Measurements from ENCODE around the gene KRT86.

The KRT86 gene

DNA sequence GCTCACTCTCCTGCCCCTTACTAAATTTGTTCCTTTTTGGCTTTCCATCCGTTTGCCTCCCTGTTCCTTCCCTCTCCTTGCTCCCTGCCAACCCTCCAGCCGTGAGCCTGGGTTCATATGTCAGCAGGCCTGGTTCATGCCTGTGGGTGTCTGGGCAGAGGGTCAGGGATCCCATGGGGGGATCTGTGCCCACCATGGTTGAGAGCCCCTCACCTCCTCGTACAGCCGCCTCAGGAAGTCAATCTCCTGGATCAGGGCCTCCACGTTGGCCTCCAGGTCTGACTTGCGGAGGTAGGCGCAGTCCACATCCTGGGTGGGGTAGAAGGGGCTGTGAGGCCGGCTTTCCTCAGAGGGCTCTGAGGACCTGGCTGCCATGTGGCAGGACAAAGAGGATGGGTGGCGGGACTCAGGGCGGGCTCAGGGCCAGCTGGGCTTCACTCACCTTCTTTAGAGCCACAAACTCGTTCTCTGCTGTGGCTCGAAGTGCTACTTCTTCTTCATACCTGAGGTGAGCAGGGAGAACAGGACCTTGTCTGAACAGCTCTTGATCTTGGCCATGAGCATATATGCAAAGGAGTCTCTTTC, 43.1 kb downstream of the KRT86 start:
- no peak for DNase-seq

GRCh38 chr12:52318241-52318990, 44.0 kb downstream of the KRT86 start:
- DNase-seq: no peak

GRCh38 chr12:52319097-52319496, 44.7 kb downstream of the KRT86 start:
- no peak for DNase-seq

- DNase-seq: no peak
Measured at GRCh38 chr12:52320784-52321400, 46.4 kb downstream of the KRT86 start, which contains the start of gene KRT83. KRT83 (minus strand) TSS chr12:52321398; CDS start chr12:52321335, 63 bp downstream.

GRCh38 chr12:52321418-52321817, 47.0 kb downstream of the KRT86 start:
- no peak for DNase-seq

GRCh38 chr12:52322069-52322468, 47.6 kb downstream of the KRT86 start:
- DNase-seq: no peak

- no peak for DNase-seq
Measured at GRCh38 chr12:52323001-52323400, 48.6 kb downstream of the KRT86 start.

DNA sequence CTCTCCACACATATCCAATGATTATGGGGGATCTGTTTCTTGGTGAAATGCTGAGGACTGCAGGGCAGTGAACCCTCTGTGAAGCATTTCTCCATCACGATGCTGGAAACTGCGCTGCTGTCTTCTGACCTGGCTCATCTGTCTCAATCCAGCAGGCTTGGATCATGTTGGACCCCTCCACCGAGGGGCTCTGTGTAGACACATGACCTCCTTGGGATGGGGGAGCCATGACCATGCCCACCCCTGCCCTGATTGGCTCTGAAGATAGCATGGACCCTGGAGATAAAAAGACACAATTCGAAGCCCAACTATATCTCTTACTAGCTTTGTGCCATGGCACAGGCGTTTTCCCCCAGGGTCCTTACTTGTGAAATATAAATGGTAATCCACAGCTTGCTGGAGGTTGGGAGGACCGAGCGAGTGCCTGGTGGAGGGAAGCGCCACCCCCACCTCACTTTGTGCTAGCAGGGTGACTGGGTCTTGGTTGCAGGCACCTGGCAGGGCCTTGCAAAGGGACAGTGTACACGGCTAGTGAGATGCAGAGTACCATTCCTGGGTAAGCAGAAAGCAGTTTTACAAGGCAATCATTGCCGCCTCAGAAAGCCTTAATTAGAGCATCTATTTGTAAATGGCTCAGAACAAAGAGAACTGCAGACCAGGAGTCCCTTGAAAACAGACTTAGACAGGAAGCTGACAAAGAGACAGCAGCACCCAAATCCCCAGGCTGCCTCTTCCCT, 49.1 kb downstream of the KRT86 start:
- DNase-seq: no peak

GRCh38 chr12:52324153-52324444, 49.7 kb downstream of the KRT86 start:
- DNase-seq: no peak

DNA sequence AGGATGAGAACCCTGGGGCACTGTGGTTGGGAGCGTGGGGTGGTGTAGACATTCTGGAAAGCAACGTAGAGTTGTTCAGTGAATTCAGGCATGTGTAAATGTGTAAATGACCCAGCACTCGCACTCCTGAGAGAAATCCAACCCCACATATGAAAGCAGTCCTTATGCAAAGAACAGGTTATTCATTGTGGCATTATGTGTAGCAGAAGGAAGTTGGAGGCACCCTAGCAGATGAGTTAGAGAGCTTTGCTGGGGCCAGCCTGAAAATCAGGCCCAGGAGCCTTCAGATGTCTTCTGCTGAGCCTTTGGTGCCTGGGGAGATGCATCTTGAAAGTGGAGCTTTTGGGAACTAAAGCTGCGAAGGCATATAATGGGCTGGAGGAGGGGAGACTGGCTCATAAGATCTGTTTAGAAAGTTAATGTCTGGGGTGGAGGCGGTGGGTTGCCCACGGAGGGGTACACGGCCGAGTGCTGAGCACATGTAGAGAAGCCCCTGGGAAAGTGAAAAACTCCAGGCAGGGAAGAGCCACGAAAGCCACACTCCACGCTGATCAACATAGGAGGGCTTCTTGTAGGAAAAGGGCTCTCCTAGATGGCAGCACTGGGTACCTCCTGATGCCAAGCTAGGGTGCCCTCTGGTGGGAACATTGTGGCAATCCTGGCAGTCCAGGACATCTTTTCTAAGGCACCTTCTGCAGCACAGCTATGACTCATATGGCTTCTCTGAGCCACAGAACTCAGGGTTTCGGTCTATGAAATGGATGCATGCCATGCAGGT, 52.8 kb downstream of the KRT86 start:
- DNase-seq: peak in 3 of 4 experiments; percentile 27 to 56 (median 49)

DNA sequence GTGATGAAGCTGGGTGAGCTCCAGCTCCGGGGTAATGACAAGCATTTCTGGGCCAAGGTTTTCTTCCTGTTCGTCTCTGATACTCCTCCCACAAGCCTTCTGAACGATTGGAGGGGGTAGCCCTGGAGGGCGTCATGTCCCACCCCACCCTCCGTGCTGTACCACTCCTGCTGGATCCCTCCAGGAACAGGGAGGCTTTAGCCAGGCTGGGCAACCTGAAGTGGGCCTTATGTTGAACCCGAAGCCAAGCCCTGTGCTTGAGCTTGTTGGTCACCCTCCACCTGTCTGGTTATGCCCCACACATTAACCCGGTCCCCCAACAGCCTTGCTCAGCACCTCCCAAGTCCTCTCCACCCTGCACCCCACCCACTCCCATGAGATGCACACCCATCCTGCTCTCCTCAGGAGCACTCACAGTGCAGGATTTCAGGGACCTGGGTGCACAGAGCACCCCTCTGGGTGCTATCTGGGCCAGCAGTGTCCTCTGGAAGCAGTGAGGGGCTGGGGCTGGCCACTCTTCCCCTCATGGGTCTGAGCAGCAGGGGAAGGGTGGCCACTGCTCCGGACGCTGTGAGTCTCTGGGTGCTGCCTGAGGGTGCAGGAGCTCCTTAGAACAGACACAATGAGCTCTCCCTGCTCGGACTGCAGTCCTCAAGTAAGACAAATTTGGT, 53.5 kb downstream of the KRT86 start:
- no peak for DNase-seq

DNA sequence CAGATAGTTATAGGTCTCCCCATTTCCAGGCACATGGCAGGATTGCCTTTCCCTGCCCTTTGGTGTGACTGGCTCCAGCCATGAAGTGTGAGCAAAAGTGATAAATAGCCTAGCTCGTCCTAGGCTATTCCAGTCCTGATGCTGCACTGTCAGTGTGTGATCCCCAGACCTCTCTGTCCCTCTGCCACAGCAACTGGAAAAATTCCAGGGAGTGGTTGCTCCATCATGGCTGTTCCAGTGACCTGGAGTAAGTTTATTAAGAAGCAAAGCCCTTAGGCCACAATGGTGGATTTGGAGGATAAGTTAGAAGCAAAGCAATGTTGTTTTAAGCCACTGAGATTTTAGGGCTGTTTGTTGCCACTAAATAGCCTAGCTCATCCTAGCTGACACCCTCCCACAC, 56.6 kb downstream of the KRT86 start:
- DNase-seq: no peak

DNA sequence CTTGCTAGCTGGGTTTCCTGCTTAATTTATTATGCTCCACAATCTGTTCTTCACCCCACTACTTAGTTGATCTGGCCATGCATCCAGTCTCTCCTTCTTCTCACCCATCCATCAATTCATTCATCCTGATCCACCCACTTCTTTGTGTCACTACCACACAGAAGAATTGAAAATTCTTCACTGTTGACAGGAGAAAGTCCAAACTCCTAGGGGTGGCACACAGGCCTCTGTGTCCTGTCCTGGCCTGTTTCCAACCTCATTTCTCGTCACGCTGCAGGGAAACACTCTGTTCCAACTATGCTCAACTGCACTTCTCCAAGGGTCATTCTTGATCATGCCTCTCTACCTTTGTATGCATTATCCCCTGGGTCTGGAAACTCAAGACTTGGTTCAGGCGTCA, 57.4 kb downstream of the KRT86 start:
- DNase-seq: no peak

DNA sequence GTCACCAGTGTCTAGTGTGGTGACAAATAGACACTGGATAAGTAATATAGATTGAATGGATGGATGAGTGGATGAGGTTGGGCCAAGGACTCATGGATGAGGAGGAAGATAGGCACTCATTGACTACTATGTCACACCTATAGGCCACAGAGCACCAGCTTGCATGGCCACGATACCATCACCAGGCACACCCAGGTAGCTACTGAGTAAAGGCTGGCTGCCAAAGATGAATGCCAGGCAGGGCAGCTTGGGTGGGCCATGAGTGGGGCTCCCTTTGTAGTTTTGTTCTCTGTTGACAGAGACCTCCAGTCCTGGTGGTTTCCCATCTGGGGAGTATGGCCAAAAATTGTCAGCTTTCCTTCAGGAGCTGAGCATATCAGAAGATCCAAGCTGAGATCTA, 57.9 kb downstream of the KRT86 start:
- no peak for DNase-seq

GRCh38 chr12:52333321-52333720, 58.9 kb downstream of the KRT86 start:
- no peak for DNase-seq

- no peak for DNase-seq
Measured at GRCh38 chr12:52334185-52334584, 59.7 kb downstream of the KRT86 start.

DNA sequence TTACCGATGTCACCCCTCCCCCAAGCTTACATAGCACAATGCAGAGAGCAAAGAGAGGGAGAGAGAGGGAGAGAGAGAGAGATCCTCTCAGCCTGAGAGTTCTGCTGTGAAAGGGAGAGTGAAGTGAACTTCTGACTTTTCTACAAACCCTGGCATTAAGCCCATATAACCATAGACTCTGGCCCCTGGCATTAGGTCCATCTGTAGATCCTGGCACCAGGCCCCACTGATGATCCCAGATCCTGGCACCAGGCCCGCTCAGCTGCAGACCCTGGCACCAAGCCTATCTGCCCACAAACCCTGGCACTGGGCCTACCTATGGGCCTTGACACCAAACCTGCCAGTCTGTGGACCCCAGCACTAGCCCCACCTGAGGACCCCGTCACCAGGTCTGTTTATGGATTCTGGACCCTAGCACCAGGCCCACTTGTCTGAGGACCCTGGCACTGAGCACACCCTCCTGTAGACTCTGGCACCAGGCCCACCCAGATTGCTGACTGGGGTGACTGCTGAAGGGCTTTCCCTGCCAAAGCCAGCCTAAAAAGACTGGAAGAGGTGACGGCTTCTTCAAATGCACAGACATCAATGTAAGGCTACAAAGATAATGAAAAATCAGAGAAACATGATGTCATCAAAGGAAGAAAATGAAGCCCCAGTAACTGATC, 61.3 kb downstream of the KRT86 start:
- DNase-seq: no peak

GRCh38 chr12:52336641-52337040, 62.2 kb downstream of the KRT86 start:
- DNase-seq: no peak

DNA sequence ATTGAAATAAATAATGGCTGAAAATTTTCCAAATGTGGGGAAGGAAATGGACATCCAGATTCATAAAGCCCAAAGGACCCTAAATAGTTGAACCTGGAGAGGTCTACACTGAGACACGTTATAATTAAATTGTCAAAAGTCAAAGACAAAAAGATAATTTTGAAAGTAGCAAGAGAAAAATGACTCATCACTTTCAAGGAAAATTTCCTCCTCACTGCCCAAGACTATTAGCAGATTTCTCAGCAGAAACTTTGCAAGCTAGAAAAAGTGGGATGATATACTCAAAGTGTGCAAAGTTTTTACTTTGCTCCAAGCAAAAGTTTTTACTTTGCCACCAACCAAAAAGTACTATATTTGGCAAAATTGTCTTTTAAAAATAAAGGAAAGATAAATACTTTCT, 62.6 kb downstream of the KRT86 start:
- no peak for DNase-seq

DNA sequence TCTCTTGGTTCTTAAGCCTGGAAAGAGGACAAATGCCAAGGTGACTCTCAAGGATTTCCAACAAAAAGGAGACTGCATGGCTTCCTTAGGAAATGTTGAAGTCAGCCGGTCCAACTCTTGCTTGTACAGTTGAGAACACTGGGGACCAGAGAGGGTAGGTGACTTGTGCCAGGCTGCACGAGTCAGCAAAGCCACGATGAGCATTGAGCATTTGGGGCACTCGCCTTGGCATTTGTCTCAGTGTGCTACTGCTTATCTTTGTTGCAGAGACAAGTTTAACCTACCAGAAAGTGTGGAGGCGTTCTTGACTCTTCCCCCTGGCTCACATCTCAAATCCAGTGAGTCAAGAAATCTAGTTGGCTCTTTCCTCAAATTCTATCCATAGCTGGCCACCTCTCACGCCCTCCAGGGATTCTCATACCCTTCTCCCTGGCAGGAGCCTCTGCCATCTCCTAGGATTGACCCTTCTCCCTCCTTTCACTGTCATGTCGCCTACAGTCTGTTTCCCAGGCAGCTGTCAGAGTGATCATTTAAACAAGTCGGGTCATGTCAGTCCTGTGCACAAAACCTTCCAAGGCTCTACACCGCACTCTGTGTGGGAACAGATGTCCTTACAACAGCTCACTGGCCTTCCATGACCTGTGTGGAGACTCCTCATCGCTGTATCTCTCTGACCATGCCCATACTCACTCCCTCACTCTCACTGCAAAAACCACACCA, 64.0 kb downstream of the KRT86 start:
- no peak for DNase-seq

GRCh38 chr12:52341066-52341580, 66.7 kb downstream of the KRT86 start:
- DNase-seq: no peak

Measured in activated CD4-positive, CD25-positive, alpha-beta regulatory T cell (primary cell).